HCT116 (cell line): Measurements from ENCODE around the gene ERC2. TPM values are rescaled to one million over a fixed set of nuclear protein-coding genes. Genes with fewer than 3 reads are reported as not detected.

ENCODE experiments used
- ATAC-seq: fragments of 200-7000 bp; cut with Tn5 transposase; 2 replicates; pipeline ENCODE4 v1.9.1; 2020; ENCODE audit warnings: mild to moderate bottlenecking, moderate library complexity
- BruUV-seq: library from RNA; stranded (reverse); fragments of 400-500 nt; replicated peaks from 2 replicates; lab custom pipeline; 2021; lab: Mats Ljungman, UMichigan
- CTCF ChIA-PET: fragments of 300-600 bp; sonication (Branson Sonifier 250); formaldehyde crosslinking; loops from one replicate; lab custom pipeline; 2021; ENCODE audit warnings: antibody characterized with exemption; lab: Charles Lee
- POLR2A ChIA-PET: fragments of 300-600, 350-600 bp; sonication (Branson Sonifier 250); formaldehyde crosslinking; loops from one replicate; lab custom pipeline; 2021; ENCODE audit warnings: antibody characterized with exemption; lab: Charles Lee
- RAD21 ChIA-PET, 2 experiments: fragments of 300-600 bp; sonication (Branson Sonifier 250); formaldehyde crosslinking; loops; one replicate each; lab custom pipeline; 2023; ENCODE audit warnings: low total read pairs in 2 of 2; ENCODE audit not compliant: uncharacterized antibody in 2 of 2, unreplicated experiment in 2 of 2, low non-redundant PET in 1 of 2; lab: Charles Lee
- DNase-seq: peaks from one replicate; pipeline ENCODE4 v3.0.0-alpha.2; 2010; ENCODE audit warnings: low read depth, low spot score
- H2AFZ ChIP-seq: fragments of 200-600 bp; shearing (Covaris generic), sonication (generic); 2 replicates; pipeline ENCODE4 v1.6.1; 2017; ENCODE audit warnings: low read depth, mixed run types, mixed read lengths, antibody characterized with exemption, low read length; ENCODE audit not compliant: poor library complexity, severe bottlenecking
- H3K27ac ChIP-seq: 2 replicates; pipeline ENCODE4 v1.5.1; 2012; ENCODE audit warnings: low read depth, low read length
- H3K27me3 ChIP-seq: fragments of 200-600 bp; sonication (generic); 2 replicates; pipeline ENCODE4 v1.6.1; 2016; ENCODE audit warnings: mixed run types, low read length, mixed read lengths; ENCODE audit not compliant: insufficient read depth
- H3K36me3 ChIP-seq, 2 experiments: fragments of 200-500 bp in 1 of 2; fragments of 200-600 bp in 1 of 2; sonication (Bioruptor generic) in 1 of 2; sonication (generic) in 1 of 2; 2 replicates each; pipeline versions ENCODE4 v1.5.1 to v1.6.1; 2014 to 2016; ENCODE audit warnings: low read length in 2 of 2, inconsistent platforms in 1 of 2, mixed read lengths in 1 of 2, mixed run types in 1 of 2; ENCODE audit not compliant: insufficient read depth in 2 of 2, control insufficient read depth in 1 of 2
- H3K4me1 ChIP-seq, 2 experiments: fragments of 200-600 bp in 1 of 2; sonication (generic) in 1 of 2; 2 replicates each; pipeline versions ENCODE4 v1.5.1 to v1.6.1; 2012 to 2017; ENCODE audit warnings: low read length in 2 of 2, inconsistent platforms in 1 of 2, mild to moderate bottlenecking in 1 of 2, mixed read lengths in 1 of 2, mixed run types in 1 of 2, moderate library complexity in 1 of 2; ENCODE audit not compliant: insufficient read depth in 2 of 2, control insufficient read depth in 1 of 2
- H3K4me2 ChIP-seq: fragments of 200-600 bp; sonication (generic); 2 replicates; pipeline ENCODE4 v1.6.1; 2017; ENCODE audit warnings: mixed run types, low read length, mixed read lengths
- H3K4me3 ChIP-seq, 2 experiments: fragments of 200-600 bp in 1 of 2; sonication (generic) in 1 of 2; replicated peaks in 1 of 2; 2 replicates each; pipeline ENCODE4 v1.5.1; 2011 to 2016; ENCODE audit warnings: low read length in 2 of 2, control low read depth in 1 of 2, low read depth in 1 of 2, mild to moderate bottlenecking in 1 of 2, mixed read lengths in 1 of 2, mixed run types in 1 of 2
- H3K79me2 ChIP-seq: fragments of 200-600 bp; sonication (generic); 2 replicates; pipeline ENCODE4 v1.6.1; 2017; ENCODE audit warnings: mild to moderate bottlenecking, mixed run types, low read length, moderate library complexity, mixed read lengths; ENCODE audit not compliant: insufficient read depth
- H3K9ac ChIP-seq: fragments of 200-600 bp; sonication (generic); 2 replicates; pipeline ENCODE4 v1.6.1; 2016; ENCODE audit warnings: low read length, mixed read lengths
- H3K9me2 ChIP-seq: fragments of 200-600 bp; sonication (generic), shearing (Covaris generic); 2 replicates; pipeline ENCODE4 v1.6.1; 2017; ENCODE audit warnings: mixed run types, mild to moderate bottlenecking, moderate library complexity; ENCODE audit not compliant: insufficient read depth
- H3K9me3 ChIP-seq, 2 experiments: fragments of 200-500 bp in 1 of 2; fragments of 200-600 bp in 1 of 2; sonication (Bioruptor generic) in 1 of 2; sonication (generic) in 1 of 2; 2 replicates each; pipeline ENCODE4 v1.6.1; 2014 to 2017; ENCODE audit warnings: low read length in 2 of 2, mixed read lengths in 2 of 2, inconsistent platforms in 1 of 2, low read depth in 1 of 2, mild to moderate bottlenecking in 1 of 2, mixed run types in 1 of 2, moderate library complexity in 1 of 2; ENCODE audit not compliant: control insufficient read depth in 1 of 2, insufficient read depth in 1 of 2
- H4K20me1 ChIP-seq: fragments of 200-600 bp; sonication (generic), shearing (Covaris generic); 2 replicates; pipeline ENCODE4 v1.6.1; 2017; ENCODE audit warnings: mixed run types, mild to moderate bottlenecking, moderate library complexity; ENCODE audit not compliant: insufficient read depth
- ATF3 ChIP-seq: IDR thresholded peaks from 2 replicates; pipeline ENCODE4 v1.6.1; 2012
- CBX3 ChIP-seq: IDR thresholded peaks from 2 replicates; pipeline ENCODE4 v1.6.1; 2012; ENCODE audit warnings: low read depth
- EGR1 ChIP-seq: IDR thresholded peaks from 2 replicates; pipeline ENCODE4 v1.6.1; 2012; ENCODE audit warnings: low read depth
- ELF1 ChIP-seq: IDR thresholded peaks from 2 replicates; pipeline ENCODE4 v1.6.1; 2012; ENCODE audit warnings: low read depth, borderline replicate concordance
- EZH2 ChIP-seq: fragments of 200-600 bp; sonication (generic); IDR thresholded peaks from 2 replicates; pipeline ENCODE4 v1.6.1; 2017; ENCODE audit warnings: antibody characterized with exemption, mixed run types
- FOSL1 ChIP-seq: IDR thresholded peaks from 2 replicates; pipeline ENCODE4 v1.6.1; 2012; ENCODE audit warnings: low read depth
- POLR2AphosphoS5 ChIP-seq: IDR thresholded peaks from 2 replicates; pipeline ENCODE4 v1.6.1; 2011; ENCODE audit warnings: mild to moderate bottlenecking, low read depth, low read length, moderate library complexity
- SP1 ChIP-seq: IDR thresholded peaks from 2 replicates; pipeline ENCODE4 v1.6.1; 2012; ENCODE audit warnings: low read depth
- TCF7L2 ChIP-seq: IDR thresholded peaks from 2 replicates; pipeline ENCODE4 v1.7.0; 2011; ENCODE audit warnings: borderline replicate concordance, inconsistent platforms; ENCODE audit not compliant: insufficient read depth, insufficient read length; ENCODE audit errors: extremely low read depth
- YY1 ChIP-seq: IDR thresholded peaks from 2 replicates; pipeline ENCODE4 v1.6.1; 2011; ENCODE audit warnings: low read length, low read depth, moderate library complexity, mild to moderate bottlenecking; ENCODE audit not compliant: insufficient replicate concordance; ENCODE audit errors: extremely low read depth
- ZBTB33 ChIP-seq: IDR thresholded peaks from 2 replicates; pipeline ENCODE4 v1.6.1; 2011; ENCODE audit warnings: mild to moderate bottlenecking, low read length, moderate library complexity; ENCODE audit not compliant: insufficient replicate concordance; ENCODE audit errors: extremely low read depth
- ZNF274 ChIP-seq: fragments of 200-500 bp; sonication (Bioruptor generic); IDR thresholded peaks from 2 replicates; pipeline ENCODE4 v1.6.1; 2014; ENCODE audit warnings: mild to moderate bottlenecking, low read depth, low read length, inconsistent platforms
- intact Hi-C: fragments of 100-400 bp; cut with micrococcal nuclease; formaldehyde crosslinking; loops from 2 replicates; pipeline ENCODE4 v1.10.0; 2022
- total RNA-seq: library from RNA; stranded (reverse); gene quantifications from one replicate; pipeline ENCODE4 v1.2.1, GENCODE V29; 2021; ENCODE audit not compliant: unreplicated experiment
- TF ChIP-seq, protein P1 (sequence below): IDR thresholded peaks from 2 replicates; pipeline ENCODE4 v1.6.1; 2012; ENCODE audit warnings: low read depth

The ERC2 gene
- total RNA-seq, 1 experiment from 2014 or later, result not detected

GRCh38 chr3:55549177-55549576 is 919.1 kb downstream of the ERC2 start (continued):
- TF ChIP-seq, protein P1, sequence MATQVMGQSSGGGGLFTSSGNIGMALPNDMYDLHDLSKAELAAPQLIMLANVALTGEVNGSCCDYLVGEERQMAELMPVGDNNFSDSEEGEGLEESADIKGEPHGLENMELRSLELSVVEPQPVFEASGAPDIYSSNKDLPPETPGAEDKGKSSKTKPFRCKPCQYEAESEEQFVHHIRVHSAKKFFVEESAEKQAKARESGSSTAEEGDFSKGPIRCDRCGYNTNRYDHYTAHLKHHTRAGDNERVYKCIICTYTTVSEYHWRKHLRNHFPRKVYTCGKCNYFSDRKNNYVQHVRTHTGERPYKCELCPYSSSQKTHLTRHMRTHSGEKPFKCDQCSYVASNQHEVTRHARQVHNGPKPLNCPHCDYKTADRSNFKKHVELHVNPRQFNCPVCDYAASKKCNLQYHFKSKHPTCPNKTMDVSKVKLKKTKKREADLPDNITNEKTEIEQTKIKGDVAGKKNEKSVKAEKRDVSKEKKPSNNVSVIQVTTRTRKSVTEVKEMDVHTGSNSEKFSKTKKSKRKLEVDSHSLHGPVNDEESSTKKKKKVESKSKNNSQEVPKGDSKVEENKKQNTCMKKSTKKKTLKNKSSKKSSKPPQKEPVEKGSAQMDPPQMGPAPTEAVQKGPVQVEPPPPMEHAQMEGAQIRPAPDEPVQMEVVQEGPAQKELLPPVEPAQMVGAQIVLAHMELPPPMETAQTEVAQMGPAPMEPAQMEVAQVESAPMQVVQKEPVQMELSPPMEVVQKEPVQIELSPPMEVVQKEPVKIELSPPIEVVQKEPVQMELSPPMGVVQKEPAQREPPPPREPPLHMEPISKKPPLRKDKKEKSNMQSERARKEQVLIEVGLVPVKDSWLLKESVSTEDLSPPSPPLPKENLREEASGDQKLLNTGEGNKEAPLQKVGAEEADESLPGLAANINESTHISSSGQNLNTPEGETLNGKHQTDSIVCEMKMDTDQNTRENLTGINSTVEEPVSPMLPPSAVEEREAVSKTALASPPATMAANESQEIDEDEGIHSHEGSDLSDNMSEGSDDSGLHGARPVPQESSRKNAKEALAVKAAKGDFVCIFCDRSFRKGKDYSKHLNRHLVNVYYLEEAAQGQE, result no peak
- TF ChIP-seq FOSL1 (no peak), ELF1 (no peak), EGR1 (no peak), POLR2AphosphoS5 (no peak)

DNA sequence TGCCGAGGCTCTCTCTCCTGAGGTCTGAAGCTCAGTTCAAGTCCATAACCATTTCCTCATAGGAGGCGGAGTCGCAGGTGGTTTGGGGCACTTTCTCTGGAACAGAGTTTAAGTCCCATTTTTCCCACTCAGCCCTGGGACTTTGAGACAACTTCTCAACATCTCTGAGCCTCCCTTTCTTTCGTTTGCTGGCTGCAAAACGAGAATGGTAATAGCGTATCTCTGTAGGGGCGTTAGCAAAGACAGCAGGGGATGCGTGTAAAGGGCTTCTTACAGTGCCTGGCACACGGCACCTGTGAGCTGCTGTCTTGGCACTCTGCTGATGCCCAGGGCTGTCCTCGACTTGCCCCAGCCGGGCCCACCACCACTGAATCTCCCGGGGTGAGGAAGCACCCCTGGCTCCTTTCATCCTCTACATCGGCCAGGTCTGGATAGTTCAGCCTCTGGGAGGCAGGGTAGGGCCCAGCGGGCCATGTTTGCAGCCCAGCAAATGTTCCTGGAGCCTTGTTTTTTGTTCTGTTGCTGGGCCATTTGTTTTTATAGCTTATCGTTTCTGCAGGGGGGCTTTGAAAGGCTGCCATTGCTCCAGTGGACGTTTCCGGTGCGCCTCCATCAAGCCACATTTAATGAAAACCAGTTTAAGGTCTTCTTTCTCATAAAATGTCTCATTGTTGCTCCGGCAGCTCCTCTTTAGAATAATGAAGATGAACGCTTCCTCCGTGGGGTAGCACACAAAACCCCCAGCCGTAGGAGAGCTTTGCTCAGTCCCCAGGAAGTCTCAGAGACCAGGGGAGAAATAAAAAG is 921.2 kb downstream of the ERC2 start:
- Histone ChIP-seq H3K4me2 (no peak overlapping the region), H3K4me3 (no peak overlapping the region), H2AFZ (no peak overlapping the region), H3K4me1 (no peaks in the 10 kb centered on the region), H3K27me3 (no peaks in the 10 kb centered on the region), H3K79me2 (no peaks in the 10 kb centered on the region), H3K36me3 (no peaks in the 10 kb centered on the region), H3K9me3 (no peaks in the 10 kb centered on the region; a peak in 2 of 4 replicates), H3K27ac (no peak overlapping the region), H3K9me2 (no peaks in the 10 kb centered on the region), H3K9ac (no peak overlapping the region), H4K20me1 (no peaks in the 10 kb centered on the region)
- DNase-seq (no peak), ATAC-seq (no peak)
- ChIA-PET POLR2A (no interaction called here), RAD21 (no interaction called here), CTCF (no interaction called here)
- intact Hi-C loops, result no loop called here
- BruUV-seq, result no TSS peak
- TF ChIP-seq, protein P1, result no peak
- TF ChIP-seq ATF3, result no peak
- no peak for TF ChIP-seq ZBTB33
- TF ChIP-seq TCF7L2, result no peak
- TF ChIP-seq YY1, result no peak
- TF ChIP-seq SP1, result no peak
- TF ChIP-seq ZNF274, result no peak
- no peak for TF ChIP-seq EZH2
- no peak for TF ChIP-seq ELF1
- TF ChIP-seq CBX3, result no peak
- no peak for TF ChIP-seq POLR2AphosphoS5
- no peak for TF ChIP-seq FOSL1
